IMR-90 (cell line): ENCODE measurements around the gene NKAIN2. TPM values are rescaled to one million over a fixed set of nuclear protein-coding genes. Genes with fewer than 3 reads are reported as not detected.

Experiments
- ATAC-seq: fragments of 200-7000 bp; cut with Tn5 transposase; 2 replicates; pipeline ENCODE4 v1.9.1; 2020; ENCODE audit warnings: low read depth, mild to moderate bottlenecking, moderate library complexity
- BruUV-seq: library from RNA; stranded (reverse); fragments of 400-500 nt; replicated peaks from 2 replicates; lab custom pipeline; 2021; lab: Mats Ljungman, UMichigan
- CTCF ChIA-PET: fragments of 300-600 bp; formaldehyde crosslinking; extraction: SDS; loops from one replicate; lab custom pipeline; 2021; ENCODE audit warnings: antibody characterized with exemption; lab: Yijun Ruan, JAX
- POLR2A ChIA-PET: fragments of 300-600 bp; sonication (Branson Sonifier 250); formaldehyde crosslinking; loops from one replicate; lab custom pipeline; 2022; ENCODE audit warnings: antibody characterized with exemption; ENCODE audit not compliant: unreplicated experiment; lab: Charles Lee
- DNase-seq: peaks from one replicate; pipeline ENCODE4 v3.0.0; 2013
- H2AFZ ChIP-seq: replicated peaks from 2 replicates; pipeline ENCODE3; 2013; ENCODE audit warnings: low read length, mild to moderate bottlenecking; ENCODE audit not compliant: poor library complexity
- H2AK5ac ChIP-seq: 2 replicates; pipeline ENCODE4 v1.6.1; 2013; ENCODE audit warnings: low read depth, low read length, inconsistent platforms
- H2AK9ac ChIP-seq: replicated peaks from 2 replicates; pipeline ENCODE3; 2013; ENCODE audit warnings: mild to moderate bottlenecking, low read depth, low read length, moderate library complexity; ENCODE audit not compliant: poor library complexity
- H2BK120ac ChIP-seq: 2 replicates; pipeline ENCODE4 v1.6.1; 2013; ENCODE audit warnings: low read depth, low read length, inconsistent platforms
- H2BK15ac ChIP-seq: 3 replicates; pipeline ENCODE4 v1.6.1; 2013; ENCODE audit warnings: low read depth, low read length, inconsistent platforms
- H2BK20ac ChIP-seq: 2 replicates; pipeline ENCODE4 v1.6.1; 2013; ENCODE audit warnings: low read depth, mild to moderate bottlenecking, inconsistent platforms, low read length, moderate library complexity
- H2BK5ac ChIP-seq: 2 replicates; pipeline ENCODE4 v1.6.1; 2013; ENCODE audit warnings: mild to moderate bottlenecking, low read depth, low read length, inconsistent platforms; ENCODE audit not compliant: poor library complexity, severe bottlenecking
- H3K14ac ChIP-seq: replicated peaks from 2 replicates; pipeline ENCODE4 v1.6.1; 2013; ENCODE audit warnings: low read depth, low read length, inconsistent platforms
- H3K18ac ChIP-seq: 2 replicates; pipeline ENCODE4 v1.6.1; 2013; ENCODE audit warnings: low read depth, low read length, control low read depth
- H3K23ac ChIP-seq: 2 replicates; pipeline ENCODE4 v1.6.1; 2013; ENCODE audit warnings: low read depth, low read length, inconsistent platforms
- H3K27ac ChIP-seq: 2 replicates; pipeline ENCODE4 v1.5.1; 2013; ENCODE audit warnings: mild to moderate bottlenecking, control low read depth, low read length; ENCODE audit not compliant: insufficient read depth
- H3K27me3 ChIP-seq: 2 replicates; pipeline ENCODE4 v1.6.1; 2013; ENCODE audit warnings: low read length; ENCODE audit not compliant: control insufficient read depth, insufficient read depth
- H3K36me3 ChIP-seq: 2 replicates; pipeline ENCODE4 v1.6.1; 2013; ENCODE audit warnings: low read length, mixed read lengths; ENCODE audit not compliant: control insufficient read depth, insufficient read depth
- H3K4ac ChIP-seq: 2 replicates; pipeline ENCODE4 v1.6.1; 2013; ENCODE audit warnings: low read depth, low read length, inconsistent platforms
- H3K4me1 ChIP-seq: 2 replicates; pipeline ENCODE4 v1.6.1; 2013; ENCODE audit warnings: low read length, mixed read lengths; ENCODE audit not compliant: control insufficient read depth, insufficient read depth
- H3K4me2 ChIP-seq: 2 replicates; pipeline ENCODE4 v1.6.1; 2013; ENCODE audit warnings: low read depth, mild to moderate bottlenecking, control low read depth, low read length, moderate library complexity
- H3K4me3 ChIP-seq: 2 replicates; pipeline ENCODE4 v1.5.1; 2013; ENCODE audit warnings: low read depth, mild to moderate bottlenecking, control low read depth, low read length, moderate library complexity; ENCODE audit not compliant: insufficient read depth
- H3K56ac ChIP-seq: 2 replicates; pipeline ENCODE4 v1.6.1; 2013; ENCODE audit warnings: low read length, inconsistent platforms; ENCODE audit not compliant: insufficient read depth; ENCODE audit errors: extremely low read depth
- H3K79me1 ChIP-seq, 2 experiments: 2 replicates each; pipeline ENCODE4 v1.6.1; 2013; ENCODE audit warnings: low read length in 2 of 2, inconsistent platforms in 1 of 2, low read depth in 1 of 2
- H3K9ac ChIP-seq: 2 replicates; pipeline ENCODE4 v1.6.1; 2013; ENCODE audit warnings: low read depth, low read length, control low read depth
- H3K9me1 ChIP-seq: 2 replicates; pipeline ENCODE4 v1.6.1; 2013; ENCODE audit warnings: low read length, inconsistent platforms; ENCODE audit not compliant: insufficient read depth
- H3K9me3 ChIP-seq: 2 replicates; pipeline ENCODE4 v1.6.1; 2013; ENCODE audit warnings: low read length; ENCODE audit not compliant: control insufficient read depth, insufficient read depth
- H4K20me1 ChIP-seq: 2 replicates; pipeline ENCODE4 v1.6.1; 2013; ENCODE audit warnings: low read length, inconsistent platforms; ENCODE audit not compliant: insufficient read depth
- H4K5ac ChIP-seq: 2 replicates; pipeline ENCODE4 v1.6.1; 2013; ENCODE audit warnings: mild to moderate bottlenecking, low read depth, low read length, control low read depth
- H4K8ac ChIP-seq, 2 experiments: 2 replicates each; pipeline ENCODE4 v1.6.1; 2013; ENCODE audit warnings: low read depth in 2 of 2, low read length in 2 of 2, control low read depth in 1 of 2, inconsistent platforms in 1 of 2
- H4K91ac ChIP-seq: 2 replicates; pipeline ENCODE4 v1.6.1; 2013; ENCODE audit warnings: low read depth, low read length, inconsistent platforms; ENCODE audit not compliant: insufficient read depth
- BHLHE40 ChIP-seq: fragments of 150-350 bp; IDR thresholded peaks from 2 replicates; pipeline ENCODE4 v1.6.1; 2016; ENCODE audit warnings: mild to moderate bottlenecking, low read depth, low read length
- CEBPB ChIP-seq: IDR thresholded peaks from 2 replicates; pipeline ENCODE4 v1.6.1; 2012; ENCODE audit warnings: low read depth, low read length, improper control_type of control experiment
- POLR2A ChIP-seq: IDR thresholded peaks from 2 replicates; pipeline ENCODE4 v1.6.1; 2012; ENCODE audit warnings: mild to moderate bottlenecking, low read depth, low read length
- dilution Hi-C: fragments of 300-500 bp; cut with HindIII; formaldehyde crosslinking; loops from one replicate; pipeline ENCODE4 v1.14.3; 2018; ENCODE audit warnings: low sequenced_read_pairs; ENCODE audit not compliant: unreplicated experiment
- in situ Hi-C: fragments of 300-500 bp; cut with MboI; formaldehyde crosslinking; loops from 3 replicates; pipeline ENCODE4 v1.14.3; 2019; ENCODE audit warnings: low sequenced_read_pairs, inconsistent platforms, mixed read lengths
- intact Hi-C: fragments of 100-400 bp; cut with micrococcal nuclease; formaldehyde crosslinking; loops from 2 replicates; pipeline ENCODE4 v1.10.0; 2022
- polyA plus RNA-seq, 3 experiments: library from polyadenylated mRNA; depleted of rRNA; stranded (reverse); fragments of >200 nt; gene quantifications; 2 replicates each; pipeline ENCODE4 v1.2.3, GENCODE V29; 2012; ENCODE audit warnings: low replicate concordance in 1 of 3
- total RNA-seq: library from RNA; depleted of rRNA; stranded (reverse); fragments of >200 nt; gene quantifications from 2 replicates; pipeline ENCODE4 v1.2.3, GENCODE V29; 2012

NKAIN2 gene
- total and polyA plus RNA-seq, 2 of the 4 experiments (the other 2 are of a cell fraction), result not detected

- Histone ChIP-seq H3K18ac (no peak overlapping the region), H2BK20ac (no peak overlapping the region), H2AK9ac (no peak overlapping the region), H2AFZ (no peak overlapping the region), H4K20me1 (no peaks in the 10 kb centered on the region), H2BK15ac (no peak overlapping the region), H3K4me3 (no peak overlapping the region), H3K4me1 (no peaks in the 10 kb centered on the region), H3K79me1 (no peaks in the 10 kb centered on the region), H3K36me3 (no peaks in the 10 kb centered on the region), H4K8ac (no peak overlapping the region), H2BK5ac (no peak overlapping the region), H4K91ac (no peak overlapping the region), H3K27ac (no peak overlapping the region), H3K23ac (no peak overlapping the region), H3K9me3 (no peaks in the 10 kb centered on the region), H3K27me3 (no peaks in the 10 kb centered on the region), H4K5ac (no peak overlapping the region), H3K14ac (no peak overlapping the region), H3K4me2 (no peak overlapping the region), H3K9ac (no peak overlapping the region), H3K56ac (no peak overlapping the region), H2BK120ac (no peak overlapping the region), H3K4ac (no peak overlapping the region), H2AK5ac (no peak overlapping the region), H3K9me1 (no peaks in the 10 kb centered on the region)
- DNase-seq (no peak), ATAC-seq (no peak)
- ChIA-PET CTCF (interaction anchor here (0.6 kb wide), 1 partner anchor 85 kb away, joined by 4 read pairs; no protein-coding TSS in a partner anchor), POLR2A (no interaction called here)
- intact Hi-C loops, result no loop called here
- no peak for TF ChIP-seq BHLHE40
- no peak for TF ChIP-seq CEBPB
- TF ChIP-seq POLR2A, result no peak
- in situ Hi-C loops, result no loop called here
- BruUV-seq, result no TSS peak
- dilution Hi-C loops, result no loop called here
These were observed 564.5 kb downstream of the NKAIN2 start for GRCh38 chr6:124368131-124368530.
